ENCODE results near the gene TREX2.

- no peak for TF ChIP-seq CTCF (conservative IDR thresholded peaks at IDR 0.05 in 1 of 2, IDR thresholded peaks at IDR 0.05 in 1 of 2; ENCODE audit: extremely low read depth in 1 of 2, insufficient read depth in 1 of 2, low read depth in 1 of 2, low read length in 2 of 2)
- no peak for TF ChIP-seq EZH2 (IDR thresholded peaks at IDR 0.05; ENCODE audit: borderline replicate concordance, low read length)
Measured at GRCh38 chrX:153430796-153431195, 15.1 kb downstream of the TREX2 start.
